ENCODE data around the gene SPAG16. TPM values are rescaled to one million over a fixed set of nuclear protein-coding genes. Genes with fewer than 3 reads are reported as not detected.
A peak's percentile ranks its signal among the peaks of the same experiment; 100 is the strongest.

Gene SPAG16
- total RNA-seq, 4 donors from 2014 or later, result 1.1 to 8.8 (median 6.3) TPM

DNA sequence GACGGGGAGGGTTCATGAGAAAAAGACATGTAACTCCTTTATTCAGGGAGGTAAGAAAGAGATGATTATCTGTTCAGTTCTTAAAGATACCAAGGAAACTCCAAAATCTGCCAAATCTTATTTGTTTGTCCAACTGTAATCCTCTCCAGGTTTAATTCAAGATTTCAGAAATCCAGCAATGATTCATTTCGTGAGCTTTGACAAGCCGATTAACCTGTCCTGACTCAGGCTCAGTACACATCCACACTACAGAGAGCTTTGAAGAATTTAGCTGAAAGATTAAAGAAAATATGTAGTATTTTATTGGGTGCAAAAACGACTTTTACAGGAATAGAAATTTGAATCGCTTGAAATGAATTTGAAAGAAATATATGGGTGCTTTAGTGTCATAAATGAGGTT is 1.1 kb downstream of the SPAG16 start:
- in situ Hi-C loops (cut with MboI; ENCODE audit: low sequenced_read_pairs in 4 of 4) (no loop called here), intact Hi-C loops (cut with DNase I; ENCODE audit: low total_unique reads) (no loop called here)
- Histone ChIP-seq H3K27ac (no peak overlapping the region), H3K4me1 (peaks cover 0 to 19% of the 10 kb centered on the region in 2 donors), H3K4me3 (peak overlapping the region in 2 of 4 donors; percentile 76 to 93), H3K36me3 (no peaks in the 10 kb centered on the region), H3K27me3 (no peaks in the 10 kb centered on the region), H3K9me3 (no peaks in the 10 kb centered on the region)
- DNase-seq (no peak), ATAC-seq (no peak)
- TF ChIP-seq POLR2A (IDR thresholded peaks at IDR 0.05), result no peak
- TF ChIP-seq CTCF (IDR thresholded peaks at IDR 0.05 in 4 of 5, conservative IDR thresholded peaks at IDR 0.05 in 1 of 5), result no peak

- intact Hi-C loops (cut with DNase I; ENCODE audit: low total_unique reads) (no loop called here), in situ Hi-C loops (cut with MboI; ENCODE audit: low sequenced_read_pairs in 4 of 4) (no loop called here)
- no peak overlapping the region for H3K4me3 ChIP-seq
- no peaks in the 10 kb centered on the region for H3K36me3 ChIP-seq
- DNase-seq (no peak), ATAC-seq (no peak)
- H3K27ac ChIP-seq, result no peak overlapping the region
- H3K27me3 ChIP-seq, result no peaks in the 10 kb centered on the region
- H3K4me1 ChIP-seq, result peaks cover 0 to 19% of the 10 kb centered on the region in 2 donors
- no peak for TF ChIP-seq CTCF (IDR thresholded peaks at IDR 0.05 in 4 of 5, conservative IDR thresholded peaks at IDR 0.05 in 1 of 5)
- TF ChIP-seq POLR2A (IDR thresholded peaks at IDR 0.05), result no peak
- no peaks in the 10 kb centered on the region for H3K9me3 ChIP-seq
These were observed 1.9 kb downstream of the SPAG16 start for GRCh38 chr2:213286161-213286560.

GRCh38 chr2:213288913-213289700 is 4.8 kb downstream of the SPAG16 start:
- ATAC-seq, result peak in 1 of 2 donors; percentile 34
- H3K9me3 ChIP-seq, result no peaks in the 10 kb centered on the region
- H3K27me3 ChIP-seq, result no peaks in the 10 kb centered on the region
- H3K36me3 ChIP-seq, result no peaks in the 10 kb centered on the region
- no peak overlapping the region for H3K27ac ChIP-seq
- no peak for DNase-seq
- H3K4me1 ChIP-seq, result peaks cover 0 to 12% of the 10 kb centered on the region in 2 donors
- TF ChIP-seq CTCF (IDR thresholded peaks at IDR 0.05 in 4 of 5, conservative IDR thresholded peaks at IDR 0.05 in 1 of 5) (no peak), POLR2A (IDR thresholded peaks at IDR 0.05) (no peak)
- H3K4me3 ChIP-seq, result no peak overlapping the region
- intact Hi-C loops (cut with DNase I; ENCODE audit: low total_unique reads), result no loop called here
- in situ Hi-C loops (cut with MboI; ENCODE audit: low sequenced_read_pairs in 4 of 4), result no loop called here

- no peak for ATAC-seq
- in situ Hi-C loops (cut with MboI; ENCODE audit: low sequenced_read_pairs in 4 of 4), result no loop called here
- no peak for TF ChIP-seq POLR2A (IDR thresholded peaks at IDR 0.05)
- TF ChIP-seq CTCF (IDR thresholded peaks at IDR 0.05 in 4 of 5, conservative IDR thresholded peaks at IDR 0.05 in 1 of 5), result no peak
These were observed 6.2 kb downstream of the SPAG16 start for GRCh38 chr2:213290501-213290900.

More at GRCh38 chr2:213290501-213290900, 6.2 kb downstream of the SPAG16 start:
- Histone ChIP-seq H3K4me1 (peaks cover 0 to 5% of the 10 kb centered on the region in 2 donors), H3K27me3 (no peaks in the 10 kb centered on the region), H3K27ac (no peak overlapping the region), H3K4me3 (no peak overlapping the region), H3K36me3 (no peaks in the 10 kb centered on the region), H3K9me3 (no peaks in the 10 kb centered on the region)
- no peak for DNase-seq
- intact Hi-C loops (cut with DNase I; ENCODE audit: low total_unique reads), result no loop called here
